A549 (cell line): ENCODE measurements around the gene PDE3A. TPM values are rescaled to one million over a fixed set of nuclear protein-coding genes. Genes with fewer than 3 reads are reported as not detected.
A peak's percentile ranks its signal among the peaks of the same experiment; 100 is the strongest.

Experiments
- ATAC-seq, 2 experiments: fragments of 200-7000 bp in 1 of 2; fragments of >200 bp in 1 of 2; cut with Nextera tagmentation in 1 of 2; cut with Tn5 transposase in 1 of 2; 3 replicates each; pipeline versions ENCODE4 v1.8.0 to v1.9.1; 2018 to 2020; ENCODE audit warnings: mild to moderate bottlenecking in 1 of 2, moderate library complexity in 1 of 2
- CTCF ChIA-PET: fragments of 300-600 bp; sonication (Branson Sonifier 250); formaldehyde crosslinking; extraction: SDS; loops from one replicate; lab custom pipeline; 2021; ENCODE audit warnings: antibody characterized with exemption, inconsistent platforms; lab: Yijun Ruan, JAX
- POLR2A ChIA-PET: fragments of 350-600 bp; formaldehyde crosslinking; extraction: SDS; loops from one replicate; lab custom pipeline; 2021; ENCODE audit warnings: antibody characterized with exemption, inconsistent platforms; lab: Yijun Ruan, JAX
- DNase-seq, 2 experiments: peaks; one replicate each; pipeline versions ENCODE4 v3.0.0 to v3.0.0-alpha.2; 2011 to 2016; ENCODE audit warnings: low read depth in 1 of 2, low spot score in 1 of 2
- FAIRE-seq: peaks from 2 replicates; lab custom pipeline; 2011; peaks lifted over from hg19 to GRCh38; lab: Jason Lieb, UNC
- H3K27ac ChIP-seq, 2 experiments: fragments of >200 bp; sonication (Bioruptor Twin); formaldehyde crosslinking; 3 replicates each; pipeline ENCODE4 v1.5.1; 2016 to 2017
- H3K4me1 ChIP-seq: fragments of >200 bp; sonication (Bioruptor Twin); formaldehyde crosslinking; 3 replicates; pipeline ENCODE4 v1.6.1; 2016
- H3K4me2 ChIP-seq: fragments of >200 bp; sonication (Bioruptor Twin); formaldehyde crosslinking; 3 replicates; pipeline ENCODE4 v1.6.1; 2016
- H3K4me3 ChIP-seq: fragments of >200 bp; sonication (Bioruptor Twin); formaldehyde crosslinking; 3 replicates; pipeline ENCODE4 v1.5.1; 2016
- H3K9me3 ChIP-seq: fragments of >200 bp; sonication (Bioruptor Twin); formaldehyde crosslinking; 3 replicates; pipeline ENCODE4 v1.6.1; 2016
- BHLHE40 ChIP-seq: IDR thresholded peaks from 2 replicates; pipeline ENCODE4 v1.6.1; 2012; ENCODE audit warnings: low read depth, low read length, inconsistent platforms
- CBX8 ChIP-seq: fragments of 200-600 bp; sonication (generic); IDR thresholded peaks from 2 replicates; pipeline ENCODE4 v1.6.1; 2016
- CHD2 ChIP-seq: fragments of 150-350 bp; IDR thresholded peaks from 2 replicates; pipeline ENCODE4 v1.6.1; 2014; ENCODE audit warnings: low read length; ENCODE audit not compliant: partially characterized antibody
- EHMT2 ChIP-seq: fragments of 200-600 bp; sonication (generic); IDR thresholded peaks from 2 replicates; pipeline ENCODE4 v1.6.1; 2016; ENCODE audit warnings: antibody characterized with exemption, low read depth, mild to moderate bottlenecking, moderate library complexity
- ELK1 ChIP-seq: fragments of 150-350 bp; IDR thresholded peaks from 2 replicates; pipeline ENCODE4 v1.6.1; 2014; ENCODE audit warnings: low read depth, mild to moderate bottlenecking, low read length
- FOSB ChIP-seq: fragments of 250-450 bp; sonication (Bioruptor Pico); IDR thresholded peaks from 2 replicates; pipeline ENCODE4 v1.5.0; 2020; ENCODE audit warnings: mild to moderate bottlenecking, moderate library complexity
- HOXA7 ChIP-seq: fragments of 250-450 bp; sonication (Bioruptor Pico); IDR thresholded peaks from 2 replicates; pipeline ENCODE4 v1.5.0; 2020; ENCODE audit warnings: mild to moderate bottlenecking, moderate library complexity
- HOXB13 ChIP-seq: fragments of 250-450 bp; sonication (Bioruptor Pico); IDR thresholded peaks from 2 replicates; pipeline ENCODE4 v1.5.0; 2020; ENCODE audit warnings: low read depth, mild to moderate bottlenecking, moderate library complexity
- JUN ChIP-seq, 2 experiments: fragments of >200 bp; sonication (Bioruptor Twin); formaldehyde crosslinking; IDR thresholded peaks; 2 replicates in 1 of 2; 3 replicates in 1 of 2; pipeline ENCODE4 v1.6.1; 2016 to 2017
- KDM5A ChIP-seq: fragments of 200-600 bp; sonication (generic); IDR thresholded peaks from 2 replicates; pipeline ENCODE4 v1.6.1; 2016; ENCODE audit warnings: antibody characterized with exemption, mild to moderate bottlenecking
- NPAS2 ChIP-seq: fragments of 250-450 bp; sonication (Bioruptor Pico); IDR thresholded peaks from 2 replicates; pipeline ENCODE4 v1.8.0; 2022; ENCODE audit warnings: mild to moderate bottlenecking, moderate library complexity, borderline replicate concordance
- POLR2AphosphoS2 ChIP-seq: conservative IDR thresholded peaks from 2 replicates; pipeline ENCODE4 v1.6.1; 2012; ENCODE audit warnings: low read length, improper control_type of control experiment, inconsistent platforms
- RAD21 ChIP-seq, 2 experiments: fragments of >200 bp in 1 of 2; sonication (Bioruptor Twin) in 1 of 2; formaldehyde crosslinking in 1 of 2; IDR thresholded peaks in 1 of 2; conservative IDR thresholded peaks in 1 of 2; 2 replicates in 1 of 2; 3 replicates in 1 of 2; pipeline ENCODE4 v1.6.1; 2012 to 2018; ENCODE audit warnings: inconsistent platforms in 1 of 2
- RFX5 ChIP-seq: fragments of 450-650 bp; IDR thresholded peaks from 2 replicates; pipeline ENCODE4 v1.7.1; 2014; ENCODE audit warnings: antibody characterized with exemption, mild to moderate bottlenecking, moderate library complexity
- SREBF2 ChIP-seq: fragments of 450-650 bp; IDR thresholded peaks from 2 replicates; pipeline ENCODE4 v1.6.1; 2014; ENCODE audit warnings: mild to moderate bottlenecking, moderate library complexity
- TP53 ChIP-seq: fragments of 250-450 bp; sonication (Bioruptor Pico); IDR thresholded peaks from 2 replicates; pipeline ENCODE4 v1.5.0; 2021; ENCODE audit warnings: mild to moderate bottlenecking, moderate library complexity
- WGBS: methylation state at CpG from one replicate; pipeline ENCODE4 v1.1.6; 2017; ENCODE audit errors: missing lambda C conversion rate; 5-methylcytosine and 5-hydroxymethylcytosine counted together
- polyA plus RNA-seq, 4 experiments: library from polyadenylated mRNA; depleted of rRNA in 3 of 4; stranded (reverse); fragments of >200 nt; fragmentation: RNase III in 1 of 4; extraction: RNeasy Plus Mini Kit Qiagen cat#74134 plus additional on column Dnase treatment in 1 of 4; gene quantifications; 2 replicates in 3 of 4; 3 replicates in 1 of 4; pipeline ENCODE4 v1.2.3, GENCODE V29; 2011 to 2017
- TF ChIP-seq, protein P1 (sequence below): fragments of 250-450 bp; sonication (Bioruptor Pico); IDR thresholded peaks from 2 replicates; pipeline ENCODE4 v1.5.0; 2020; ENCODE audit warnings: low read depth, mild to moderate bottlenecking, moderate library complexity
- TF ChIP-seq, protein P2 (sequence below): fragments of 250-450 bp; sonication (Bioruptor Pico); IDR thresholded peaks from 2 replicates; pipeline ENCODE4 v1.5.0; 2021; ENCODE audit warnings: mild to moderate bottlenecking, moderate library complexity, borderline replicate concordance

Gene PDE3A
- polyA plus RNA-seq, 2 of the 4 experiments (the other 2 are of a cell fraction), result 7.6 to 12.7 TPM

GRCh38 chr12:20627001-20627588 lies 258.8 kb downstream of the PDE3A start:
- CTCF ChIA-PET, result interaction anchor here (1.0 kb wide), 1 partner anchor 888 kb away, joined by 4 read pairs; no protein-coding TSS in a partner anchor
- FAIRE-seq, result no peak
- Histone ChIP-seq H3K4me2 (0 out of 3 replicates have a peak overlapping the region, but pooled peaks have one; percentile 7), H3K4me3 (no peak overlapping the region), H3K4me1 (peaks cover 55% of the 10 kb centered on the region), H3K27ac (peak overlapping the region; percentile 75 to 77; a peak in 5 of 6 replicates), H3K9me3 (no peaks in the 10 kb centered on the region)
- DNase-seq, result no peak
- TF ChIP-seq FOSB (CRISPR knock-in tag) (no peak), ELK1 (no peak), JUN (IDR thresholded peaks at IDR 0.05) (no peak)
- POLR2A ChIA-PET, result no interaction called here
- peak in 1 of 2 experiments; percentile 35; a peak in 2 of 6 replicates for ATAC-seq
- WGBS, result 83% methylated on average over 1 of the region's 1 CpG

- TF ChIP-seq POLR2AphosphoS2 (no peak), TP53 (CRISPR knock-in tag) (no peak), CBX8 (no peak), CHD2 (no peak), RAD21 (conservative IDR thresholded peaks at IDR 0.05 in 1 of 2, IDR thresholded peaks at IDR 0.05 in 1 of 2) (no peak), HOXA7 (CRISPR knock-in tag) (no peak), EHMT2 (no peak), RFX5 (no peak), SREBF2 (no peak), KDM5A (no peak), HOXB13 (CRISPR knock-in tag) (no peak), BHLHE40 (no peak)
- TF ChIP-seq, protein P1, sequence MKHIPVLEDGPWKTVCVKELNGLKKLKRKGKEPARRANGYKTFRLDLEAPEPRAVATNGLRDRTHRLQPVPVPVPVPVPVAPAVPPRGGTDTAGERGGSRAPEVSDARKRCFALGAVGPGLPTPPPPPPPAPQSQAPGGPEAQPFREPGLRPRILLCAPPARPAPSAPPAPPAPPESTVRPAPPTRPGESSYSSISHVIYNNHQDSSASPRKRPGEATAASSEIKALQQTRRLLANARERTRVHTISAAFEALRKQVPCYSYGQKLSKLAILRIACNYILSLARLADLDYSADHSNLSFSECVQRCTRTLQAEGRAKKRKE (CRISPR knock-in tag), result no peak
- TF ChIP-seq, protein P2, sequence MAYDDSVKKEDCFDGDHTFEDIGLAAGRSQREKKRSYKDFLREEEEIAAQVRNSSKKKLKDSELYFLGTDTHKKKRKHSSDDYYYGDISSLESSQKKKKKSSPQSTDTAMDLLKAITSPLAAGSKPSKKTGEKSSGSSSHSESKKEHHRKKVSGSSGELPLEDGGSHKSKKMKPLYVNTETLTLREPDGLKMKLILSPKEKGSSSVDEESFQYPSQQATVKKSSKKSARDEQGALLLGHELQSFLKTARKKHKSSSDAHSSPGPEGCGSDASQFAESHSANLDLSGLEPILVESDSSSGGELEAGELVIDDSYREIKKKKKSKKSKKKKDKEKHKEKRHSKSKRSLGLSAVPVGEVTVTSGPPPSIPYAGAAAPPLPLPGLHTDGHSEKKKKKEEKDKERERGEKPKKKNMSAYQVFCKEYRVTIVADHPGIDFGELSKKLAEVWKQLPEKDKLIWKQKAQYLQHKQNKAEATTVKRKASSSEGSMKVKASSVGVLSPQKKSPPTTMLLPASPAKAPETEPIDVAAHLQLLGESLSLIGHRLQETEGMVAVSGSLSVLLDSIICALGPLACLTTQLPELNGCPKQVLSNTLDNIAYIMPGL (CRISPR knock-in tag), result no peak
- TF ChIP-seq, all 56 proteins: peak for 0
- peaks cover 55% of the 10 kb centered on the region for H3K4me1 ChIP-seq
- DNase-seq (peak in 1 of 2 experiments; percentile 10), FAIRE-seq (peak; percentile 51), ATAC-seq (no peak)
- H3K27ac ChIP-seq, result peak overlapping the region; percentile 77 to 82
- 75% methylated on average over 9 of the region's 9 CpGs for WGBS
- H3K4me3 ChIP-seq, result no peak overlapping the region
- CTCF ChIA-PET, result interaction anchor here (1.0 kb wide), 1 partner anchor 889 kb away, joined by 4 read pairs; no protein-coding TSS in a partner anchor
- no peaks in the 10 kb centered on the region for H3K9me3 ChIP-seq
- H3K4me2 ChIP-seq, result peak overlapping the region; percentile 75
- POLR2A ChIA-PET, result no interaction called here
Measured at GRCh38 chr12:20628226-20628787, 260.0 kb downstream of the PDE3A start.

DNA sequence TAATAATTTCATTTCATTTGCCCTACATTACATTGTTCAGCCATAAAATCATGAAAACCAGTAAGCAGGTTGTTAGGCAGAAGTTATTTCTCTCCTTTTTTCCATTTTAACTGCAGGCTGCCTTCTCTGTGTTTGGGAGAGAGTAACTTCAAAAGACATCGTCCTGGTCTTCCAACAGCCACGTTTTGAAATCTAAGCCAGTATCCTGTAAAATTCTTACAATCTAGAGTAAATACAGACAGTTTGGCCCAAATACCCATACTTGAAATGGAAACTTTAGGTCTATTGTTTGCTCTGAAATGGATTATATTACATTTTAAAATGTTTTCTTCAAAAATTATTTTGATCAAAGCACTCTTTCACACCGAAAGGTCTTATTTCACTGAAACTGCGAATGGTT lies 260.7 kb downstream of the PDE3A start:
- peak overlapping the region; percentile 0; the same call in 1 of the 3 replicates for H3K4me3 ChIP-seq
- H3K4me1 ChIP-seq, result peaks cover 55% of the 10 kb centered on the region
- DNase-seq (no peak), FAIRE-seq (no peak), ATAC-seq (peak in 1 of 2 experiments; percentile 40; a peak in 3 of 6 replicates)
- WGBS, result 2% methylated on average over 4 of the region's 4 CpGs
- no peak for TF ChIP-seq NPAS2 (CRISPR knock-in tag)
- peak overlapping the region; percentile 75 for H3K4me2 ChIP-seq
- H3K9me3 ChIP-seq, result no peaks in the 10 kb centered on the region
- ChIA-PET CTCF (no interaction called here), POLR2A (no interaction called here)
- H3K27ac ChIP-seq, result peak overlapping the region; percentile 77 to 82
